Subcutaneous abdominal adipose tissue (tissue), 5 donors: ENCODE results near the gene RPL27A.

ENCODE experiments used
- H3K27ac ChIP-seq: one replicate; pipeline ENCODE4 v1.7.0; 2013; ENCODE audit warnings: low read depth, mild to moderate bottlenecking, inconsistent platforms, low read length, moderate library complexity
- H3K27me3 ChIP-seq, 5 donors: one replicate each; pipeline ENCODE4 v1.7.0; 2013; ENCODE audit warnings: low read length in 5 of 5, inconsistent platforms in 1 of 5; ENCODE audit not compliant: control insufficient read depth in 5 of 5, insufficient read depth in 4 of 5
- H3K36me3 ChIP-seq, 5 donors: one replicate each; pipeline ENCODE4 v1.7.0; 2013; ENCODE audit warnings: low read length in 5 of 5; ENCODE audit not compliant: control insufficient read depth in 5 of 5, insufficient read depth in 5 of 5
- H3K4me1 ChIP-seq, 5 donors: one replicate each; pipeline ENCODE4 v1.7.0; 2013; ENCODE audit warnings: low read length in 5 of 5, mild to moderate bottlenecking in 3 of 5, moderate library complexity in 1 of 5; ENCODE audit not compliant: control insufficient read depth in 5 of 5, insufficient read depth in 5 of 5
- H3K4me3 ChIP-seq, 5 donors: one replicate each; pipeline ENCODE4 v1.7.0; 2013; ENCODE audit warnings: low read length in 5 of 5, low read depth in 1 of 5
- H3K9ac ChIP-seq, 5 donors: one replicate each; pipeline ENCODE4 v1.7.0; 2013; ENCODE audit warnings: low read length in 5 of 5, mild to moderate bottlenecking in 4 of 5, moderate library complexity in 3 of 5
- H3K9me3 ChIP-seq, 5 donors: one replicate each; pipeline ENCODE4 v1.7.0; 2013; ENCODE audit warnings: low read length in 5 of 5; ENCODE audit not compliant: control insufficient read depth in 5 of 5
- donor health status: healthy.
- donor health status: healthy.
- donor health status: healthy.
- donor health status: healthy.
- donor health status: healthy.

RPL27A gene

GRCh38 chr11:8717876-8718753 lies 35.5 kb downstream of the RPL27A start:
- no peaks in the 10 kb centered on the region for H3K9me3 ChIP-seq
- peak overlapping the region; percentile 91 for H3K27ac ChIP-seq
- peaks cover 30 to 95% (median 63%) of the 10 kb centered on the region in 5 donors for H3K4me1 ChIP-seq
- peaks cover 0 to 7% (median 0%) of the 10 kb centered on the region in 5 donors for H3K36me3 ChIP-seq
- H3K4me3 ChIP-seq: peak overlapping the region in 2 of 5 donors; percentile 17 to 51
- H3K27me3 ChIP-seq: no peaks in the 10 kb centered on the region
- peak overlapping the region in 1 of 5 donors; percentile 68 for H3K9ac ChIP-seq

DNA sequence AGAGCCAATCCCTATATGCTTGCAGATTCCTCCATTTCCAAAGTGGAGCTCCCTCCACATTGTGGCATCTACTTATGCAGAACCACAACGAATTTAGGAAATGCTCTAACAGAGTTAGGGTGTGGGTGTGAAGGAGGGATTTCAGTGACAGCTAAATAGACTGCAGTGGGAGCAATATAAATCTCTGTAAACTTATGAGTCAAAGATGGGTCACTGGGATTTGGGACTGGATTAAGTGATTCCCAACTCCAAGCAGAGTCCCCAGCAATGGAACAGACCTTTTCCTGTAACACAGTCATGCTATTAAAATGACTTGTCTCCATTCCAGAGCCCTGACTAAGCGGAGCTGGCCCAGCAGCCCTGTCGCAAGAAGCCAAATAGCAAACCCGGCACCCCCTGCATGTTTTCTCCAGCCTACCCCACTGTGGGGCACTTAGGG lies 36.6 kb downstream of the RPL27A start:
- no peaks in the 10 kb centered on the region for H3K27me3 ChIP-seq
- H3K9ac ChIP-seq: peak overlapping the region in 1 of 5 donors; percentile 0
- peaks cover 30 to 90% (median 63%) of the 10 kb centered on the region in 5 donors for H3K4me1 ChIP-seq
- no peaks in the 10 kb centered on the region for H3K9me3 ChIP-seq
- peaks cover 0 to 5% (median 0%) of the 10 kb centered on the region in 5 donors for H3K36me3 ChIP-seq
- H3K27ac ChIP-seq: peak overlapping the region; percentile 91
- peak overlapping the region in 2 of 5 donors; percentile 34 to 38 for H3K4me3 ChIP-seq

GRCh38 chr11:8719721-8720120 lies 37.1 kb downstream of the RPL27A start:
- H3K9ac ChIP-seq: peak overlapping the region in 1 of 5 donors; percentile 0
- H3K4me3 ChIP-seq: peak overlapping the region in 1 of 5 donors; percentile 3
- H3K36me3 ChIP-seq: peaks cover 0 to 8% (median under 1%) of the 10 kb centered on the region in 5 donors
- H3K9me3 ChIP-seq: no peaks in the 10 kb centered on the region
- H3K4me1 ChIP-seq: peaks cover 28 to 86% (median 63%) of the 10 kb centered on the region in 5 donors
- peak overlapping the region; percentile 91 for H3K27ac ChIP-seq
- H3K27me3 ChIP-seq: no peaks in the 10 kb centered on the region

DNA sequence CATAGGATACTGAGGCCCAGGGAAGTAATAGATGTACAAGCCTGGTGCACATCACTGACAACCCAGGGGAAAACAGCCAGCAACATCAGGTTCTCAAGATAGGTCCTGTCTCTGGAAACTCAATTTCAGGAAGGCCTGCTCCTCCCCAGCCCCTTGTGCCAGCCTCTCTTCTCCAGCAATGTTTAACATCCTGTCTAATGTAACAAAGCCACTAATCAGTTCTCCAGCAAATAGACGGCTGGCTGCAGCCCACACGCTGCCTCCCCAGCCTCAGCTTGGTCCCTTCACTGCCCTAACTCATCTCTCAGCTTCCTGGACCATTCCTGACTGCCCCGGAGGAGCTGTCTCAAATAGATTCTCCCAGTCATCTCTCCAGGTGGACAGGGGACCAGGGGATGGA lies 37.8 kb downstream of the RPL27A start:
- no peak overlapping the region for H3K9ac ChIP-seq
- peak overlapping the region; percentile 91 for H3K27ac ChIP-seq
- H3K4me3 ChIP-seq: no peak overlapping the region
- no peaks in the 10 kb centered on the region for H3K27me3 ChIP-seq
- H3K36me3 ChIP-seq: peaks cover 0 to 8% (median 0%) of the 10 kb centered on the region in 5 donors
- no peaks in the 10 kb centered on the region for H3K9me3 ChIP-seq
- peaks cover 28 to 79% (median 60%) of the 10 kb centered on the region in 5 donors for H3K4me1 ChIP-seq

GRCh38 chr11:8720868-8721608 lies 38.4 kb downstream of the RPL27A start:
- Histone ChIP-seq H3K36me3 (peaks cover 0 to 12% (median 4%) of the 10 kb centered on the region in 5 donors), H3K9me3 (no peaks in the 10 kb centered on the region), H3K27ac (peak overlapping the region; percentile 91), H3K4me1 (peaks cover 28 to 72% (median 54%) of the 10 kb centered on the region in 5 donors), H3K9ac (no peak overlapping the region), H3K4me3 (no peak overlapping the region), H3K27me3 (no peaks in the 10 kb centered on the region)

DNA sequence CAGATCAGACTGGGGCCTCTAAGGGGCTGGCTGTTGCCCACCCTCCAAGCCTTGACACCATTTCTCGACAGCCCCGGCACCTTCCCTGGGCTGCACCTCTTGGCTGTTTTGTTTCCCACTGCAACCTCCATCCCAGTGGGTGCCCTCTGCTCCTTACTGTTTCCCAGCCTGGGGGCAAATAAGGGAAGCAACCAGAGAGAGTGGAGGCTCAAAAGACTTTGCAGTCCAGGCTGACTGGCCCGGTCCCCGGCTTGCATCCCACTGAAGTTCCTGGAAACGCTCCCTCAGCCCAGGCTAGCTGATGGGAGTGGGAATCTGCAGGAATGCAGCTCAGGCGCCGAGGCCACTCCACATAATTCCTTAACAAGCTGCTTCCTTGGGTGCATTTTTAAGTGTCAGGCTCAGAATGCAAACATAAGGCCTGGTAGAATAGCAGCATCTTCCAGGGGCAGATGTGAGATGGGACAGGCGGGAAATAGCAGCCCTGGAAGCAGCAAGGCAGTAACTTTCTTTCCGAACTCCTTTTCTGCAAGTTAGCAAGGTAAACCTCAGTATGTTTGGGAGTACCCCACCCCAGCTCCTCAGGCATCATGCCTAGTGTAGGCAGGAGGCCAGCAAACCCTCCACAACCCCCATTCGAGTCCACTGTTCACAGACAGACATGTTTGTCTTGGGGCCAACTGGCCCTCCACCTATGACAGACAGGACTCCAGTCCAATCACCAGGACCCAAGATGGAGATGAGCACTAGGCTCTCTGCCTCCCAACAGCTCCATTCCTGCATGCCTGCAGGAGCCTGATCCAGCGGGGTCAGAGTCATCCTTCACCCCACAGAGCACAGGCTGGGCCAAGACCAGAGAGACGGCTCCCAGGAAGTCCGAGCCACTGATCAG lies 39.3 kb downstream of the RPL27A start:
- H3K4me1 ChIP-seq: peaks cover 26 to 67% (median 50%) of the 10 kb centered on the region in 5 donors
- H3K36me3 ChIP-seq: peaks cover 0 to 13% (median 4%) of the 10 kb centered on the region in 5 donors
- H3K27ac ChIP-seq: peak overlapping the region; percentile 38
- no peaks in the 10 kb centered on the region for H3K9me3 ChIP-seq
- peak overlapping the region in 1 of 5 donors; percentile 18 for H3K9ac ChIP-seq
- H3K27me3 ChIP-seq: no peaks in the 10 kb centered on the region
- no peak overlapping the region for H3K4me3 ChIP-seq

GRCh38 chr11:8722809-8723208 lies 40.2 kb downstream of the RPL27A start:
- Histone ChIP-seq H3K9me3 (no peaks in the 10 kb centered on the region), H3K4me1 (peaks cover 20 to 65% (median 40%) of the 10 kb centered on the region in 5 donors), H3K36me3 (peaks cover 0 to 10% (median 4%) of the 10 kb centered on the region in 5 donors), H3K27me3 (no peaks in the 10 kb centered on the region), H3K27ac (no peak overlapping the region), H3K4me3 (no peak overlapping the region), H3K9ac (no peak overlapping the region)

DNA sequence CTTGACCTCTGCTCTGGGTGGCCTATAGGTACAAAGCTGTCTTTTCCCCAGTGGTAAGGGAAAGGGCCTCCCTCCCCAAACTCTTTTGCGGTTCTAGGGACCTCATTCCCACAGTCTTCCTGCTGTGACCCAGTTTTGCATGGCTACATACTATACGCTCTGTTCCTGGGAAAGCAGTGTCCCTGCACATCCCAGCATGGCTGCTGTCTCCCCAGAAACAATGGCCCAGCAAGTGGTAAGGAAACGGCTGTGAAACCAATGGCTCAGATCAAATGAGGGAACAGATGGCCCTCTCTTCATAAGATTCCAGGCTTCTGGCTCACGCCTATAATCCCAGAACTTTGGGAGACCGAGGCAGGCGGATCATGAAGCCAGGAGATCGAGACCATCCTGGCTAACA lies 41.1 kb downstream of the RPL27A start:
- no peaks in the 10 kb centered on the region for H3K9me3 ChIP-seq
- H3K27ac ChIP-seq: no peak overlapping the region
- H3K4me1 ChIP-seq: peaks cover 15 to 57% (median 32%) of the 10 kb centered on the region in 5 donors
- no peak overlapping the region for H3K4me3 ChIP-seq
- no peak overlapping the region for H3K9ac ChIP-seq
- no peaks in the 10 kb centered on the region for H3K27me3 ChIP-seq
- H3K36me3 ChIP-seq: peaks cover 0 to 10% (median 4%) of the 10 kb centered on the region in 5 donors

- peaks cover 0 to 10% (median 4%) of the 10 kb centered on the region in 5 donors for H3K36me3 ChIP-seq
- H3K9ac ChIP-seq: no peak overlapping the region
- H3K27me3 ChIP-seq: no peaks in the 10 kb centered on the region
- H3K27ac ChIP-seq: no peak overlapping the region
- H3K4me1 ChIP-seq: peaks cover 9 to 48% (median 23%) of the 10 kb centered on the region in 5 donors
- H3K4me3 ChIP-seq: no peak overlapping the region
- H3K9me3 ChIP-seq: no peaks in the 10 kb centered on the region
Observed at GRCh38 chr11:8724682-8725081, 42.1 kb downstream of the RPL27A start.
